Activated naive CD4-positive, alpha-beta T cell treated with anti-CD3 and anti-CD28 coated beads, Interleukin-2, amount 10 ng/mL, durations not matched to agents 7 days and 5 days (primary cell): ENCODE data around the gene CCDC175.

ENCODE experiments used
- CTCF ChIA-PET: fragments of 350-600 bp; sonication (Branson Sonifier 250); formaldehyde crosslinking; loops from one replicate; lab custom pipeline; 2021; ENCODE audit warnings: antibody characterized with exemption; lab: Charles Lee
- DNase-seq: peaks from one replicate; pipeline ENCODE4 v3.0.0-alpha.2; 2020
- H3K27ac Mint-ChIP-seq: one replicate; pipeline ENCODE4 v1.8.0; 2021; ENCODE audit warnings: mild to moderate bottlenecking, moderate library complexity, mixed read lengths
- H3K27me3 Mint-ChIP-seq: one replicate; pipeline ENCODE4 v1.8.0; 2021; ENCODE audit warnings: mild to moderate bottlenecking, mixed read lengths
- H3K36me3 Mint-ChIP-seq: one replicate; pipeline ENCODE4 v1.8.0; 2021; ENCODE audit warnings: mixed read lengths
- H3K4me1 Mint-ChIP-seq: one replicate; pipeline ENCODE4 v1.8.0; 2021; ENCODE audit warnings: mixed read lengths
- H3K4me3 Mint-ChIP-seq: one replicate; pipeline ENCODE4 v1.8.0; 2021; ENCODE audit warnings: mild to moderate bottlenecking, moderate library complexity, mixed read lengths
- H3K9me3 Mint-ChIP-seq: one replicate; pipeline ENCODE4 v1.8.0; 2021; ENCODE audit warnings: mixed read lengths

The CCDC175 gene

GRCh38 chr14:59458486-59458885 lies 118.1 kb downstream of the CCDC175 start:
- H3K4me1 Mint-ChIP-seq, result peaks cover 2% of the 10 kb centered on the region
- no peak overlapping the region for H3K4me3 Mint-ChIP-seq
- no peak overlapping the region for H3K27ac Mint-ChIP-seq
- CTCF ChIA-PET, result interaction anchor here (0.6 to 1.0 kb wide), 2 partner anchors 27 to 135 kb away, joined by 3 to 4 read pairs; no protein-coding TSS in a partner anchor
- H3K9me3 Mint-ChIP-seq, result no peaks in the 10 kb centered on the region
- H3K36me3 Mint-ChIP-seq, result peaks cover 3% of the 10 kb centered on the region
- H3K27me3 Mint-ChIP-seq, result peaks cover 1% of the 10 kb centered on the region
- no peak for DNase-seq

GRCh38 chr14:59455411-59455810 lies 121.2 kb downstream of the CCDC175 start:
- Mint-ChIP-seq H3K4me3 (no peak overlapping the region), H3K36me3 (peaks cover 3% of the 10 kb centered on the region), H3K4me1 (no peaks in the 10 kb centered on the region), H3K27ac (no peak overlapping the region), H3K27me3 (no peaks in the 10 kb centered on the region), H3K9me3 (no peaks in the 10 kb centered on the region)
- DNase-seq, result no peak
- CTCF ChIA-PET, result interaction anchor here (0.7 kb wide), 1 partner anchor 78 kb away, joined by 3 read pairs; no protein-coding TSS in a partner anchor
